Stimulated activated CD4-positive, alpha-beta T cell treated with anti-CD3 and anti-CD28 coated beads, Interleukin-12 subunit alpha, Interleukin-12 subunit beta, amount 100 ng/mL, for 48 hours (primary cell): ENCODE measurements around the gene CCDC87.
A peak's percentile ranks its signal among the peaks of the same experiment; 100 is the strongest.

Experiments used
- DNase-seq, 3 donors: peaks; one replicate each; pipeline ENCODE4 v3.0.0-alpha.2; 2020; ENCODE audit warnings: low read depth in 2 of 3, low spot score in 1 of 3

The CCDC87 gene

DNA sequence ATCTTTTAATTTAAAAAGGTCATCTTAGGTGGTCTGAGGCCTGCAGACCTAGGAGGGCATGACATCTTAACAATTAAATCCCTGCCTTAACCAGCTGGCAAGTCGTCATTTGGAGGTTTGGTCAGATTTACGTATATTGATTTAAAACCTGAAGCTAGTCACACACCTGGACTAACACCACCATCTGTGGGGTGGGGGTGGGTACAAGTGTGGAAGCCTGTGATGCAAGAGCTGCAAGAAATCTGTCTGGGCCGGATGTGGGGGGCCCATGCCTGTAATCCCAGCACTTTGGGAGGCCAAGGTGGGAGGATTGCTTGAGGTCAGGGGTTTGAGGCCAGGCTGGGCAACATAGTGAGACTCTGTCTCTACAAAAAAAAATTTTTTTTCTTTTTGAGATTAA, 11.6 kb downstream of the CCDC87 start:
- no peak for DNase-seq

DNA sequence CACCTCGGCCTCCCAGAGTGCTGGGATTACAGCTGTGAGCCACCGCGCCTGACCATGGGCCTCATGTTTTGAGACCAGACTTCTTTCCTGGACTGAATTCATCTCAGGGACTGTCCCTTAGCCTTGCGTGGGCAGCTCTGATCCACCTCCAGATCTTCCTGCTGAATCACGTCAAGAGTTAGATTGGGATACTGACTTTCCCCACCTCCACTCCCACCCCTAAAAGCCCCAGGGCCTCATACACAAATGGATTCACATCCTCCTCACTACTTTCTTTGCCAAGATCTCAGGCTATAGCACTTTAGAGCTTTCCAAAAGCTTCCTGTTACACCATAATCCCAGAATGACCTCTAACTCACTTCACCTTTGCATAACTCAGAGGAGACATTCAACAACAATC, 12.1 kb downstream of the CCDC87 start:
- DNase-seq: no peak

DNA sequence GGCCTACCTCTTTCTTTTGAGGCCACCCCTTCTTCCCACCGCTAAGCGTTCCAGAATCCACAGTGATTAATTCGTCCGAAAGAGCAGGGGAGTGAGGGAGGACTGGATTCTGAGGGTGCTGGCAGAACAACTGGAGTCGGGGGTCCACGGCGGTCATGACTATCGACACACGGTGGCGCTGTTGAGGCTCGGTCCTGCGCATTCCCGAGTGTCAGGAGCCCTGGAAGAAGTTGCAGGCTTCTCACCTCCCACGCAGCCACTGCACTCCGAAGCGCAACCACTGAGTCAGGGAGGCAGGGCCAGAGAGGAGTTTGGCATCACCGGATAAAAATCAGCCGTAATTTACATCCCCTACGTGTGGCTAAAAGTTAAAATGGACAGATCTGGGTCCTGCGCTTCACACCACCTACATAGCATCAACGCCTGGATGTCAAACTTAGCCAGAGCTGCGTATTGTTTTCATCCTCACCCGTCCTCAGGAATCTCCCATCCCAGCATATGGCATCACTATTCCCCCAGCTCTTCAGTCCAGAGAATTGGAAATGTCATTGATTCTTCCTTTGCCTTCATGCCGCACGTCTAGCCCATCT, 13.8 kb downstream of the CCDC87 start:
- DNase-seq: peak; percentile 74 to 87 (median 81)

DNA sequence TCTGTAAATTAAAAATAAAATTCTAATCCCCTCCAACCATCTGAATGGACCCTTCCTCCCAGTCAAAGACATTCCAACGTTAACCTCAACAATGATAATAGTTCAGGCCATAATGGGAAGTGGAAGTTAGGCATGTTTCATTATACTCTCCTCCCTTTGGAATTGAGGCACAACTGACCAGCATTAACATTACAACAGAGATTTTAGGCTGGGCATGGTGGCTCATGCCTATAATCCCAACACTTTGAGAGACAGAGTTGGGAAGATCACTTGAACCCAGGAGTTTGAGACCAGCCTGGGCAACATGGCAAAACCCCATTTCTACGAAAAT, 22.0 kb downstream of the CCDC87 start:
- DNase-seq: no peak

DNA sequence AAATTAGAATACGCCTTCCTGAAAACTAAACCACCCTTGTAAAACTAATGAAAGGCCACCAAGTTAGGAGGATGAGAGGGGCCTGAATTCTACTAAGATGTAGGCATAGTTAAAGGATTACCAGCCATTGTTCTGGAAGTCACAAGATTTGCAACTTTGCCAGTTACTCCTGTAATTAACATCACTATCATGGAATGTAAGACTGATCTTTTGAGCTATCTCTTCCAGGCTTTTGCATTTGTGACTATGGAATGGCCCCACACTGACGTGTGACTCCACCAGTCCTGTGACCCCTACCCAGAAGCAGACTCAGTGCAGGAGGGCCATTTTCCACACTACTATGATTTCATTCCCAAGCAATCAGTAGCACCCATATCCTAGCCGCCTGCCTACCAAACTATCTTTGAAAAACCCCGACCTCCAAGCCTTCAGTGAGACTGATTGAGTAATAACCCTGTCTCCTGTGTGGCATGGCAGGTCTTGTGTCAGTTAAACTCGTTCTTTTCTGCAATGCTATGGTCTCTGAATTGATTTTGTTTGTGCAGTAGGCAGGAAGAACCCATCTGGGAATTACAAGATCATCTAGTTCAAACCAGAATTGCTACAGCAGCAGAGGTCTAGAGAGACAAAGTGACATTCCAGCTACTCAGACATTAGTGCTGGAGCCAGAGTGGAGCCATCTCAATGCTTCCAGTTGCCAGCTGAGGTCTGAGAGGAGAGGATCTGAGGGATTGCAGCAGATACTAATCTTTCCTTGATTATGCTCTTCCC, 22.6 kb downstream of the CCDC87 start:
- DNase-seq: no peak

DNA sequence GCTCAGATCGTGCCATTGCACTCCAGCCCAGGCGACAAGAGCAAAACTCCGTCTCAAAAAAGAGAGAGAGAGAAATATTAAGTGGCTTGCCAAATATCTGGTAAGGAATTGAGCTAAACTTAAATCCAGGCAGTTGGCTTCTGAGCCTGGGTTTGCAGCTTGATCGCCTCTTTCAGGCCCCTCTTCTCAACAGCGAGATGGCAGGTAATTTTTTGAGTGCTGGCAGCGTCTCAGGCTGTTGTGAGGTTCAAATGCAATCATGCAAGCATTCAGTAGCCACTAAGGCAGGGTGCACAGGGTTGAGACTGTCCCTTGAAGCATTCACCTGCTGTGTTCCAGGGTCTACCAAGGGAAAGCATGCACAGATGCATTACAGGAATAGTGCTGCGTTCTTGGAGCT, 23.8 kb downstream of the CCDC87 start:
- DNase-seq: no peak

DNA sequence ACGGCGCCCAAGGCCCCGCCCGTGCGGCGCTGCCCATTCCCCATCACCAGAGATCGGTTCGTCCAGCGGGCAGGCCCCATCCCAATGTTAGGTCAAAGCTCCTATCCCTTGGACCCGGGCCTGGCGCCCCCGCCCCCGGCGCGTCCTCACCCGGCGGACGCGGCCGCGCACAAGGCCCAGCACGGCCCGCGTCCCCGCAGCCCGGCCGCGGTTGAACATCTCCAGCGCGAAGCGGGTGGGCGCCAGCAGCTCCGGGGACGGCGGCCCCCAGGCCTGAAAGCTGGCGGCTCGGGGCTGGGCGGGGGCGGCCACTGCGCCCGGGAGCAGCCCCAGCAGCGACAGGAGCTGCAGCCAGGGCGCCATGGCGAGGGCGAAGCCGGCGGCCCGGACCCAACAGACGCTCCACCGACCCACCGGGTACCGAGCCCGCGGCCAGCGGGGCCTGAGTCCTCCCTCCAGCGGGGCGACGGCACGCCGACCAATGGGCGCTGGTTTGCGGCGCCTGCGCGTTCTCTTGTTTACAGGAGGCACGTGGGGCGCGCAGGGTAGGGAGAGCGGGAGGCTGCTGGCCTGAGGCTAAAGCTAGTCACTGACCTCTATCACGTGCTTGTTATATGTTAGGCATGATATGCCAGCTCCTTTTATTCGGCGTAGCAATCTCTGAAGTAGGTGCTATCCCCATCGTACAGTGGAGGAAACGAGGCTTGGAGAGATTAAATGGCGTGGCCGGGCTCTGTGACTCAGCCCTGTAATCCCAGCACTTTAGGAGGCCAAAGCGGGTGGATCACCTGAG, 24.5 kb downstream of the CCDC87 start, which contains the start of gene CTSF:
Gene CTSF (minus strand): TSS at position 483 of the 793 bp plus-strand sequence. CDS start 120 bp downstream, at position 363.
- DNase-seq: peak; percentile 35 to 68 (median 50)

DNA sequence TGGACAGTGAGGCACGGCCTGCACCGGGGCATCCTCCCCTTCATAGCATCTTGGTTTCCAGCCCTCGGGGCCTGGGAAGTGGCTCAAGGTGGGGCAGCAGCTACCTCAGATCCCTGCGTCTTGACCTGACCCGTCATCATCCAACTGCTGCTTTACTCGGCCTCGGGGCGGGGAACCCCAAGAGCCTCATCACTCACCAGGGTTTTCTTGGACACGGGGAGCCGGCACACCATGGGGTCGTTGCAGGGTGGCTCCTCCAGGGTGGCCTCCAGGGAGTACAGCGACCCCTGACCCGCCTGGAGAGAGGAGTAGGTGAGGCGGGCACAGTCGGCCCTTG, 25.1 kb downstream of the CCDC87 start:
- DNase-seq: no peak

DNA sequence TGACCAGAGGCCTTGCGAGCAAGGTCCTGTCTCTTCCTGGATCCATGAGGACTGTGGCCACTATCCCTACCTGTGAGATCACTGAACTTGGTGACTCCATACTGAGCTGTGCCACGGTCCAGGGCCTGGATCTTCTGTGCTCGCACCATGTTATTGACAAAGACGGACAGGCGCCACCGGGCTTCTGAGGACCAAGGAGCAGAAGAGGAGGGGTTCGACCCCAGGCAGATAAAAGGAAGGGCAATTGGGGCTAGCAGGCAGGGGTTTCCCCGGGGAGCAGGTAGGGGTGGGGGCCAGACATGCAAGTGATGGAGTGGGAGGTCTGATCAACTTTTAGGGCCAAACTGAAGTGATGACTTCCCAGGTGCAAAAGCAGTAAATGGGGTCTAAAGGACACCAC, 26.6 kb downstream of the CCDC87 start:
- DNase-seq: no peak

DNA sequence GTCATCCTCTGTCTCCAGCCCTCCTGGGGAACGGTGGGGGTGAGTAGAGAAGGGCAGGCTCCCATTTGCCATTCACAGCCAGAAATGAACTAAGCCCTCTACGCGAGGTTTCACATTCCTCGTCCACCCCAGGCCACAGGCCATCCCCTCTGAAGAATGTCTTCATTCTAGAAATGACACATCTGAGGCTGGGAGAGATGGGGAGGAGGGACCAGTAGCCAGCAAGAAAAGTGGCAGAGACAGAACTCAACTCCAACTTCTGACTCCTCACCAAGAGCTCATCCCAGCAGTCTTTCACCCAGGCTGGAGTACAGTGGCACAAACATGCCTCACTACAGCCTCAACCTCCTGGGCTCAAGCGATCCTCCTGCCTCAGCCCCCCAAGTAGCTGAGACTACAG, 27.9 kb downstream of the CCDC87 start:
- no peak for DNase-seq

DNA sequence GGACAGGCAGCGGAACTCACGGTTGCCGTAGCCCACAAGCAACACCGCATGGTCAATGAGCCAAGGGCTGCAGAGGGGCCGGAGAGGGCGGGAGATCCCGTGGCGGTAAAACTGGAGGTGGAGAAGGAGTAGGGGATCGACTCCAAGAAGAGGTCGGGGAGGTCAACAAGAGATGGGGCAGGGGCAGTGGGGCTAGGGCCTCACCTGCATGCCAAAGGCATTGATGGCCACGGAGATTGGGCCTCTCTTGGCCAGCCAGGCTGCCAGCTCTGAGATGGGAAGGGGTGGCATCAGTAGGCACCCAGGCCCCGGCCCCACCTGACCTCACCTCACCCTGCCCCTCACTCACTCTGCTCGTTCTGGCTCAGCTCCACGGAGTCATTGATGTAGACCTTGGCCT, 28.3 kb downstream of the CCDC87 start:
- DNase-seq: no peak

DNA sequence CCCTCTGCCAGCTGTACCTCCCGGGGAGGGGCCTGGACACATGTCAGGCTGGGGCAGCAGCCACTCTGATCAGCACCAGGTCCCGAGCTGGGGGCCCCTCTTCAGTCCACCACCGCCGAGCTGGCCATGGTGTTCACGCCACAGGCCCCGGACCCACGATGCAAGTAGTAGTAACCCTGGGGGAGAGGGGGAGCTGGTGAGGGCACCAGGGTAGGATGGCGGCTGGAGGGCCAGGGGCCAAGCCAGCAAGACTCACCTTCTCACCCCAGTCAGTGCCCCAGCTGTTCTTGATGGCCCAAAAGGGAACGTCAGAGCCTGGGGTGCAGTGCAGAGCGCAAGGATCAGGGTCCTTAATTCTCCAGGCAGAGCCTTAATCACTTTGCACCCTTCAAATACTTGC, 29.0 kb downstream of the CCDC87 start:
- no peak for DNase-seq

DNA sequence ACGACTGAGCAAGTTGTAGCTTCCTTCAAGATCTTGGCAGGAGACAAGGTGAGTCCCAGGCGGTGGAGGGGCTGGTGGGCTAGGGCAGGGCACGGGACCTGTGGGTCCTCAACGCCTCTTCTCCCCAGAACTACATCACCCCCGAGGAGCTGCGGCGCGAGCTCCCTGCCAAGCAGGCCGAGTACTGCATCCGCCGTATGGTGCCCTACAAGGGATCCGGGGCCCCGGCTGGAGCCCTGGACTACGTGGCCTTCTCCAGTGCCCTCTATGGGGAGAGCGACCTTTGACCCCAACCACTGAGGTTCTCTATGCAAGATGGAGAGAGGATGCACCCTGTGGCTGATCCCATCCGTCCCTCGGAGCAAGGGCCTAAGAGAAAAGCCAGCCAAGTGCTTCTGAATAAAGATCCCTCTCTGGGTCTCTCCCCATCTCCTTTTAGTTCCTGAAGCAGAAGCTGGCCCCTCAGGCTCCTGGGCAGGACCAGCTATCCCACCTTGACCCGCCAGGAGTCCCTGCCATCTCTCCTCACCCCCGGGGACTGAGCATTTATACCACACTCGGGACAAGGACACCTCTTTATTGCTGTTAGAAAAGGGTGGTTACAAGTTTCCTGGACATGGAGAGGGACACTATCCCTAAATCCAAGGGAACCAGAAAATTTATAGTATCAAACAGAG, 29.8 kb downstream of the CCDC87 start:
- no peak for DNase-seq

DNA sequence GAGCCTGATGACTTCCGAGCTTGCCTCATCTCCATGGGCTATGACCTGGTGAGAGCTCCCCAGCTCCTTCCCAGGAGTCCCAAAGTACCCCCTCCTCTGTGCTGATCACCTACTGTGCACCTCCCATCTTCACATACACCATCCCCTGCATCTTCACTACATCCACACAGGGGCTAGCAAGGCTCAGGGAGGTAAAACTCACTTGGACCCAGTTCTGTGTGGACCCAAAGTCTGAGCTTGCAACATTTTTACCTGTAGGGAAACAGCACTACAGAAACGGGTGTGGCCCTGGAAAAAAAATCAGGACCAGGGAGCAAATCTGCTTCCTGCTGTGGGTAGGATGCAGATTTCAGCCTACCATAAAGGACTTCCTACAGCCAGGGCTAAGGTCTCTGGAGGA, 30.6 kb downstream of the CCDC87 start:
- DNase-seq: no peak

DNA sequence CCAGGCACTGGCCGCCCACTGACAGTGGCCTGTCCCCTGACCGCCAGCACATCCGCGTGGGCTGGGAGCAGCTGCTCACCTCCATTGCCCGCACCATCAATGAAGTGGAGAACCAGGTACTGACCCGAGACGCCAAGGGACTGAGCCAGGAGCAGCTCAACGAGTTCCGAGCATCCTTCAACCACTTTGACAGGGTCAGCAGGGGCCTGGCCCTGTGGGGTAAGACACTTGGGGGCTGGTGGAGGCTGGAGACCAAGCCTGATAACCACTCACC, 31.0 kb downstream of the CCDC87 start:
- DNase-seq: no peak

DNA sequence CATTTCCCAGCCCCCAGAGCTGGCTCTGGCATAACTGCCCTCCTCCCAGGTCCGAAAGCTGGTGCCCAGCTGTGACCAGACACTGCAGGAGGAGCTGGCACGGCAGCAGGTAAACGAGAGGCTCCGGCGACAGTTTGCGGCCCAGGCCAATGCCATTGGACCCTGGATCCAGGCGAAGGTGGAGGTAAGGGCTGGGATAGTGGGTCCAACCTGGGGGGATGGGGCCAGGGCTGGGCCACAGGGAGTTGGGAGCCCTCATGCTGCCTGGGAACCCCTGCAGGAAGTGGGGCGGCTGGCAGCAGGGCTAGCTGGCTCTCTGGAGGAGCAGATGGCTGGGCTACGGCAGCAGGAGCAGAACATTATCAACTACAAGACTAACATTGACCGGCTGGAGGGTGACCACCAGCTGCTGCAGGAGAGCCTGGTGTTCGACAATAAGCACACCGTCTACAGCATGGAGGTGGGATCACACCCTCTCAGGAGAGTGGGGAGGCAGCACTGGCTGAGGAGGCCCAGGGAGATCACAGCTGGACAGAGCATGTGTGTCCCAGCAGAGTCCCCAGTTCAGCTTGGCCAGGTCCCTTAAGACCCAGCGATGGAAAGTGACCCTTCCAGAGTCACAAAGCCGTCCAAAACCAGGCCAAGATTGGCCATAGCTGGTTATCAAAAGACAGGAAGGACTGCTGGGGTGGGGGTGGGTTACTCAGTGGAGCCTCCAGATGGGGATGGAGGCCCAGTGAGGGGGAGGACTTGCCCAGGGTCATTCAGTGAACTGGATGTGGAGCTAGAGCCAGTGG, 31.5 kb downstream of the CCDC87 start:
- DNase-seq: no peak

DNA sequence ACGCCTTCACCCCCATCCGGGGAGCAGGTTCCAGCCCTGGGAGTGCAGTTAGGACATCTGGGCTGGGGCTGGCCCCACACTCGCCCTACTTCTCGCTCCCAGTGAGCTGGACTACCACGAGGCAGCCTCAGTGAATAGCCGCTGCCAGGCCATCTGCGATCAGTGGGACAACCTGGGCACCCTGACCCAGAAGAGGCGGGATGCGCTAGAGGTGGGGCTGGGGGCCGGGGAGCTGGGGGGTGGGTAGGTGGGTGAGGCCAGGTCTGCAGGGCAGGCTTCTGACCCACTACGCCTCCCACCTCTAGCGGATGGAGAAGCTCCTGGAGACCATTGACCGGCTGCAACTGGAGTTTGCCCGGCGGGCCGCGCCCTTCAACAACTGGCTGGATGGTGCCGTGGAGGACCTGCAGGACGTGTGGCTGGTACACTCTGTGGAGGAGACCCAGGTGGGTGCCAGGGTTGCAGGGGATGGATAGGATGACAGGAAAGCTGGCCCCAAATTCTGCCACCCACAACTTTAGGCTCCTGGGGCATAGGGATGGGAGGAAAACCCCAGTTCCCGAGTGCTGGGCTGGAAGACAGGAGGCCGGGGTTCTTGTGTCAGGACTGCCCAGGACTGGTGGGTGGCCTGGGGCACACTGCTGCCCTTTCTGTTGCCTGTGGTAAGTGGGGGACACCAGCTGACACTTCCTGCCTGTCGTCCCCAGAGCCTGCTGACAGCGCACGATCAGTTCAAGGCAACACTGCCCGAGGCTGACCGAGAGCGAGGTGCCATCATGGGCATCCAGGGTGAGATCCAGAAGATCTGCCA, 32.8 kb downstream of the CCDC87 start:
- DNase-seq: no peak

DNA sequence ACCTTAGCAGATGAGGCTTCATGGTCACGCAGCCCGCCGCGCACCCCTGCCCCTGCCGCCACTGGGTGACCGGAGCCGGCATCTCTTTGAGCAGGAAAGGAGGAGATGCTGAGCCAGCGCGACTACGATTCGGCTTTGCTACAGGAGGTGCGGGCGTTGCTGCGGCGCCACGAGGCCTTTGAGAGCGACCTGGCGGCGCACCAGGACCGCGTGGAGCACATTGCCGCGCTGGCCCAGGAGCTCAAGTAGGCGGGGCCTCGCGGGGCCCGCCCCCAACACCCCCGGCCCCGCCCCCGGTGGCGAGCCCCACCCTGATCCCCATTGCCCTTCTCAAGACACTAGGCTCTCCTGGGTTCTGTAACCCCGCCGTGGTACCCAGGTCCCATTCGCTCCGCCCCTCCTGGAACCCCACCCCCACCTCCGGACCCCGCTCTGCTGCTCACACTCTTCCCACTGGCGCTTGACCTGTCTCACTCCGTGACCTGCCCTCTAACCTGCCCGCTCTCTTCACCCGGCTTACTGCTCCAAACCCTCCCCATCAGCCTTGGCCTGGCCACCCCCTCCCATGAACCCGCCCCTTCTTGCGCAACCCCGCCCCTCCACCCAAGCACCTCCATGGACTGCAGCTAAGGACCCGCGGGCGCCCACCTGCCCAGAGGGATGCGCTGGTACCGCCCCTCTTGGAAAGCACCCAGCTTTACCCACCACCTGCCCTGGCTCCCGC, 33.6 kb downstream of the CCDC87 start:
- DNase-seq: no peak

DNA sequence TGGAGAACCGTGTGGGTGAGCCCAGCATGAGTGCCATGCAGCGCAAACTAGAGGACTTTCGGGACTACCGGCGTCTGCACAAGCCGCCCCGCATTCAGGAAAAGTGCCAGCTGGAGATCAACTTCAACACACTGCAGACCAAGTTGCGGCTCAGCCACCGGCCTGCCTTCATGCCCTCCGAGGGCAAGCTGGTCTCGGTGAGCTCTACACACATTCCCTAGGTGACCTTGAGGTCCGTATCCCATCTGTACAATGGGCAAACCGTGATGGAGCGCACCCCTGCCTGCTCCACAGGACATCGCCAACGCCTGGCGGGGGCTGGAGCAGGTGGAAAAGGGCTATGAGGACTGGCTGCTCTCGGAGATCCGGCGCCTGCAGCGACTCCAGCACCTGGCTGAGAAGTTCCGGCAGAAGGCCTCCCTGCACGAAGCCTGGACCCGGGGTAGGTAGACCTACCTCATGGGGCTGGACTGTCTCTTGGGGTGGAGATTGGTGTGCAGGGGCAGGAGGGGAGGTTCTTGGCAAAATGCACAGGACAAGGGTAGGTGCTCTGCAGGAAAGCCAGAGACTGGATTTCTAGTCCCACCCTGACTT, 35.0 kb downstream of the CCDC87 start:
- DNase-seq: no peak
